A549 (cell line): ENCODE results near the gene KLHL24. TPM values are rescaled to one million over a fixed set of nuclear protein-coding genes. Genes with fewer than 3 reads are reported as not detected.

Experiments
- ATAC-seq, 2 experiments: fragments of 200-7000 bp in 1 of 2; fragments of >200 bp in 1 of 2; cut with Nextera tagmentation in 1 of 2; cut with Tn5 transposase in 1 of 2; 3 replicates each; pipeline versions ENCODE4 v1.8.0 to v1.9.1; 2018 to 2020; ENCODE audit warnings: mild to moderate bottlenecking in 1 of 2, moderate library complexity in 1 of 2
- CTCF ChIA-PET: fragments of 300-600 bp; sonication (Branson Sonifier 250); formaldehyde crosslinking; extraction: SDS; loops from one replicate; lab custom pipeline; 2021; ENCODE audit warnings: antibody characterized with exemption, inconsistent platforms; lab: Yijun Ruan, JAX
- POLR2A ChIA-PET: fragments of 350-600 bp; formaldehyde crosslinking; extraction: SDS; loops from one replicate; lab custom pipeline; 2021; ENCODE audit warnings: antibody characterized with exemption, inconsistent platforms; lab: Yijun Ruan, JAX
- DNase-seq, 2 experiments: peaks; one replicate each; pipeline versions ENCODE4 v3.0.0 to v3.0.0-alpha.2; 2011 to 2016; ENCODE audit warnings: low read depth in 1 of 2, low spot score in 1 of 2
- FAIRE-seq: peaks from 2 replicates; lab custom pipeline; 2011; peaks lifted over from hg19 to GRCh38; lab: Jason Lieb, UNC
- H3K27ac ChIP-seq, 2 experiments: fragments of >200 bp; sonication (Bioruptor Twin); formaldehyde crosslinking; 3 replicates each; pipeline ENCODE4 v1.5.1; 2016 to 2017
- H3K4me1 ChIP-seq: fragments of >200 bp; sonication (Bioruptor Twin); formaldehyde crosslinking; 3 replicates; pipeline ENCODE4 v1.6.1; 2016
- H3K4me2 ChIP-seq: fragments of >200 bp; sonication (Bioruptor Twin); formaldehyde crosslinking; 3 replicates; pipeline ENCODE4 v1.6.1; 2016
- H3K4me3 ChIP-seq: fragments of >200 bp; sonication (Bioruptor Twin); formaldehyde crosslinking; 3 replicates; pipeline ENCODE4 v1.5.1; 2016
- H3K9me3 ChIP-seq: fragments of >200 bp; sonication (Bioruptor Twin); formaldehyde crosslinking; 3 replicates; pipeline ENCODE4 v1.6.1; 2016
- BHLHE40 ChIP-seq: IDR thresholded peaks from 2 replicates; pipeline ENCODE4 v1.6.1; 2012; ENCODE audit warnings: low read depth, low read length, inconsistent platforms
- CEBPB ChIP-seq, 2 experiments: fragments of >200 bp in 1 of 2; sonication (Bioruptor Twin) in 1 of 2; formaldehyde crosslinking in 1 of 2; IDR thresholded peaks; 2 replicates each; pipeline ENCODE4 v1.6.1; 2012 to 2016
- CHD4 ChIP-seq: fragments of 200-600 bp; sonication (generic); IDR thresholded peaks from 2 replicates; pipeline ENCODE4 v1.6.1; 2016; ENCODE audit warnings: antibody characterized with exemption, mild to moderate bottlenecking, borderline replicate concordance
- E2F6 ChIP-seq: IDR thresholded peaks from 2 replicates; pipeline ENCODE4 v1.6.1; 2012; ENCODE audit warnings: low read depth, borderline replicate concordance
- EHF ChIP-seq: fragments of 250-450 bp; sonication (Bioruptor Pico); IDR thresholded peaks from 2 replicates; pipeline ENCODE4 v1.5.0; 2020; ENCODE audit warnings: mild to moderate bottlenecking
- EHMT2 ChIP-seq: fragments of 200-600 bp; sonication (generic); IDR thresholded peaks from 2 replicates; pipeline ENCODE4 v1.6.1; 2016; ENCODE audit warnings: antibody characterized with exemption, low read depth, mild to moderate bottlenecking, moderate library complexity
- FOSL2 ChIP-seq, 2 experiments: fragments of 450-650 bp in 1 of 2; fragments of >200 bp in 1 of 2; sonication (Bioruptor Twin) in 1 of 2; formaldehyde crosslinking; IDR thresholded peaks; 2 replicates each; pipeline versions ENCODE4 v1.5.0 to v1.6.1; 2016 to 2020; ENCODE audit warnings: mild to moderate bottlenecking in 1 of 2, moderate library complexity in 1 of 2
- FOXS1 ChIP-seq: fragments of 250-450 bp; sonication (Bioruptor Pico); IDR thresholded peaks from 2 replicates; pipeline ENCODE4 v1.5.0; 2020; ENCODE audit warnings: mild to moderate bottlenecking, moderate library complexity
- HDAC2 ChIP-seq: fragments of 200-600 bp; sonication (generic); IDR thresholded peaks from 2 replicates; pipeline ENCODE4 v1.6.1; 2016
- HMGXB4 ChIP-seq: fragments of 250-450 bp; sonication (Bioruptor Pico); IDR thresholded peaks from 2 replicates; pipeline ENCODE4 v1.5.0; 2021; ENCODE audit warnings: mild to moderate bottlenecking, moderate library complexity, borderline replicate concordance
- JUN ChIP-seq, 2 experiments: fragments of >200 bp; sonication (Bioruptor Twin); formaldehyde crosslinking; IDR thresholded peaks; 2 replicates in 1 of 2; 3 replicates in 1 of 2; pipeline ENCODE4 v1.6.1; 2016 to 2017
- JUNB ChIP-seq: fragments of >200 bp; sonication (Bioruptor Twin); formaldehyde crosslinking; IDR thresholded peaks from 2 replicates; pipeline ENCODE4 v1.6.1; 2016
- KDM1A ChIP-seq: fragments of 200-600 bp; sonication (generic); IDR thresholded peaks from 2 replicates; pipeline ENCODE4 v1.6.1; 2016; ENCODE audit warnings: low read depth, mild to moderate bottlenecking
- MAFK ChIP-seq: fragments of 450-650 bp; IDR thresholded peaks from 2 replicates; pipeline ENCODE4 v1.6.1; 2014; ENCODE audit not compliant: partially characterized antibody
- MYC ChIP-seq: IDR thresholded peaks from 2 replicates; pipeline ENCODE4 v1.6.1; 2012; ENCODE audit warnings: mild to moderate bottlenecking, inconsistent platforms, low read length, improper control_type of control experiment, borderline replicate concordance
- NFE2L2 ChIP-seq: fragments of 150-350 bp; conservative IDR thresholded peaks from 2 replicates; pipeline ENCODE4 v1.6.1; 2014; ENCODE audit warnings: low read length
- NR3C1 ChIP-seq: fragments of >200 bp; sonication (Bioruptor Twin); formaldehyde crosslinking; IDR thresholded peaks from 3 replicates; pipeline ENCODE4 v1.6.1; 2017
- REST ChIP-seq: fragments of 200-600 bp; sonication (generic); IDR thresholded peaks from 2 replicates; pipeline ENCODE4 v1.6.1; 2016; ENCODE audit warnings: antibody characterized with exemption, mild to moderate bottlenecking, moderate library complexity
- SMC3 ChIP-seq: fragments of >200 bp; sonication (Bioruptor Twin); formaldehyde crosslinking; IDR thresholded peaks from 3 replicates; pipeline ENCODE4 v1.6.1; 2018; ENCODE audit warnings: inconsistent platforms
- ZC3H11A ChIP-seq: fragments of 450-650 bp; IDR thresholded peaks from 2 replicates; pipeline ENCODE4 v1.6.1; 2014; ENCODE audit warnings: antibody characterized with exemption, mild to moderate bottlenecking
- ZNF302 ChIP-seq: fragments of 250-450 bp; sonication (Bioruptor Pico); IDR thresholded peaks from 2 replicates; pipeline ENCODE4 v1.9.0; 2021; ENCODE audit warnings: inconsistent platforms, mild to moderate bottlenecking, moderate library complexity
- ZSCAN20 ChIP-seq: fragments of 250-450 bp; sonication (Bioruptor Pico); IDR thresholded peaks from 2 replicates; pipeline ENCODE4 v1.8.0; 2022; ENCODE audit warnings: mild to moderate bottlenecking, moderate library complexity
- WGBS: methylation state at CpG from one replicate; pipeline ENCODE4 v1.1.6; 2017; ENCODE audit errors: missing lambda C conversion rate; 5-methylcytosine and 5-hydroxymethylcytosine counted together
- polyA plus RNA-seq, 4 experiments: library from polyadenylated mRNA; depleted of rRNA in 3 of 4; stranded (reverse); fragments of >200 nt; fragmentation: RNase III in 1 of 4; extraction: RNeasy Plus Mini Kit Qiagen cat#74134 plus additional on column Dnase treatment in 1 of 4; gene quantifications; 2 replicates in 3 of 4; 3 replicates in 1 of 4; pipeline ENCODE4 v1.2.3, GENCODE V29; 2011 to 2017
- TF ChIP-seq, protein P1 (sequence below): fragments of 250-450 bp; sonication (Bioruptor Pico); IDR thresholded peaks from 2 replicates; pipeline ENCODE4 v1.5.0; 2020; ENCODE audit warnings: low read depth, mild to moderate bottlenecking, moderate library complexity
- TF ChIP-seq, protein P2 (sequence below): IDR thresholded peaks from 2 replicates; pipeline ENCODE4 v1.6.1; 2012
- TF ChIP-seq, protein P3 (sequence below): fragments of >200 bp; sonication (Bioruptor Twin); formaldehyde crosslinking; IDR thresholded peaks from 2 replicates; pipeline ENCODE4 v1.6.1; 2016

Gene KLHL24
- polyA plus RNA-seq, 2 of the 4 experiments (the other 2 are of a cell fraction) = 4.0 to 11.9 TPM

GRCh38 chr3:183710231-183710630 lies 74.8 kb downstream of the KLHL24 start (continued):
- TF ChIP-seq KDM1A (no peak), ZNF302 (no peak)

DNA sequence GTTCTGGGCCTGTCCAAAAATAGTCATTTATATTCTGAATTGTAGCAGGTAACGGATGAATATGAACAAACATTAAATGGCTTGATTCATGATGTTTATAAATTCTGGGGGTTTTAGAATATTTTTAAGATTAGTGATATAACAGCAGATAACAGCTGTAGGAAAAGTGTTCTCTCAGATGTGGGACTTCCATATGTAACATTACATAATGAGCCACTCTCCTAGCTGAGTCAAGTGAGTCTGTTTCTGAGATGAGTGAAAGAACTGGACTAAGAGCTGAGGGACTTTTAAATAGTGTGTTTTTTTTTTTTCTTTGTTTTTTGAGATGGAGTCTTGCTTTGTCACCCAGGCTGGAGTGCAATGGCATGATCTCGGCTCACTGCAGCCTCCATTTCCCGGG lies 76.1 kb downstream of the KLHL24 start:
- Histone ChIP-seq H3K9me3 (no peaks in the 10 kb centered on the region), H3K27ac (no peak overlapping the region), H3K4me2 (no peak overlapping the region), H3K4me1 (no peaks in the 10 kb centered on the region), H3K4me3 (no peak overlapping the region)
- FAIRE-seq (no peak), ATAC-seq (no peak), DNase-seq (no peak)
- WGBS = 90% methylated on average over 3 of the region's 3 CpGs
- CTCF ChIA-PET = interaction anchor here (0.7 kb wide), 1 partner anchor 56 kb away, joined by 3 read pairs; no protein-coding TSS in a partner anchor
- TF ChIP-seq NR3C1 = no peak
- TF ChIP-seq E2F6 = no peak
- TF ChIP-seq EHF = no peak
- no peak for TF ChIP-seq MAFK
- POLR2A ChIA-PET = no interaction called here

DNA sequence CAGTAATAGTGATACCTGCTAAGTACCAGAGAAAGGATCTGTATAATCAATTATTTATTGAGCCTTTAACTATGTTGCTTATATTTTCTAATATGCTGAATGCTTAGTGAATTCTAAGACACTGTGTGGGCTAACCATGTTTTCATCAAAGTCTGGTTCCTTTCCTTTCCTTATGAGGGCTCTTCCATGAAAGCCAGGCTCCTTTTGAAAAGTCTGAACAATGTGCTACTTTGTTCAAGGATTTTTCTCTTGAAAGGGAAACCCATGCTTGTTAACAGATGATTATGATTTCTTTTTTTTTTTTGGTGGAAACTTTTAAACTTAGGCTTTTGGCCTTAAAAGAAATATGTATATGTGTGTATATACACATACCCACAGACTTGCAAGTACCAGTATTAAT lies 79.2 kb downstream of the KLHL24 start:
- Histone ChIP-seq H3K27ac (no peak overlapping the region), H3K4me2 (no peak overlapping the region), H3K4me3 (no peak overlapping the region)
- CTCF ChIA-PET = no interaction called here
- ATAC-seq = no peak
- POLR2A ChIA-PET = no interaction called here
- TF ChIP-seq CEBPB (IDR thresholded peaks at IDR 0.05) = no peak
- no peak for TF ChIP-seq BHLHE40
- TF ChIP-seq JUNB = no peak
- no peak for TF ChIP-seq FOSL2 (IDR thresholded peaks at IDR 0.05)
- TF ChIP-seq FOSL2 (CRISPR knock-in tag; IDR thresholded peaks at IDR 0.05) = no peak
- TF ChIP-seq, protein P1, sequence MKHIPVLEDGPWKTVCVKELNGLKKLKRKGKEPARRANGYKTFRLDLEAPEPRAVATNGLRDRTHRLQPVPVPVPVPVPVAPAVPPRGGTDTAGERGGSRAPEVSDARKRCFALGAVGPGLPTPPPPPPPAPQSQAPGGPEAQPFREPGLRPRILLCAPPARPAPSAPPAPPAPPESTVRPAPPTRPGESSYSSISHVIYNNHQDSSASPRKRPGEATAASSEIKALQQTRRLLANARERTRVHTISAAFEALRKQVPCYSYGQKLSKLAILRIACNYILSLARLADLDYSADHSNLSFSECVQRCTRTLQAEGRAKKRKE (CRISPR knock-in tag) = no peak
- TF ChIP-seq, protein P2, sequence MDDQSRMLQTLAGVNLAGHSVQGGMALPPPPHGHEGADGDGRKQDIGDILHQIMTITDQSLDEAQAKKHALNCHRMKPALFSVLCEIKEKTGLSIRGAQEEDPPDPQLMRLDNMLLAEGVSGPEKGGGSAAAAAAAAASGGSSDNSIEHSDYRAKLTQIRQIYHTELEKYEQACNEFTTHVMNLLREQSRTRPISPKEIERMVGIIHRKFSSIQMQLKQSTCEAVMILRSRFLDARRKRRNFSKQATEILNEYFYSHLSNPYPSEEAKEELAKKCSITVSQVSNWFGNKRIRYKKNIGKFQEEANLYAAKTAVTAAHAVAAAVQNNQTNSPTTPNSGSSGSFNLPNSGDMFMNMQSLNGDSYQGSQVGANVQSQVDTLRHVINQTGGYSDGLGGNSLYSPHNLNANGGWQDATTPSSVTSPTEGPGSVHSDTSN = no peak
- TF ChIP-seq FOXS1 (CRISPR knock-in tag) = no peak
- no peak for TF ChIP-seq CHD4
- no peak for TF ChIP-seq NFE2L2
- no peak for TF ChIP-seq JUN (IDR thresholded peaks at IDR 0.05)
- TF ChIP-seq, all 56 proteins: peak for 0
- DNase-seq (no peak), FAIRE-seq (no peak)
- no peaks in the 10 kb centered on the region for H3K9me3 ChIP-seq
- peaks cover 5% of the 10 kb centered on the region; the same call in 1 of the 3 replicates for H3K4me1 ChIP-seq

DNA sequence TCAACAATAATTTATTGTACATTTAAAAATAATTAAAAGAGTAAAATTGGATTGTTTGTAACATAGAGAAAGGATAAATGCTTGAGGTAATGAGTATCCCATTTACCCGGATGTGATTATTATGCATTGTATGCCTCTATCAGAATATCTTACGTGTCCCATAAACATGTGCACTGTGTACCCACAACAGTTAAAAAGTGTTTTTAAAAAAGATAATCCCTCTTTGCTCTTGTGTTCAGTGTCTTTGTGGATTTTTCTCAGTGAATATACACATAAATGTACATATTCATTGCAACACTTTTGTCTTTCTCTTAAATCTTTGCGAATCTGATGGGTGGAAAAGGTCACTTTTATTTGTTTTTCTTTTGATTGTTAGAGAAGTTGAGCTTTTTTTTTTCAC lies 82.6 kb downstream of the KLHL24 start:
- FAIRE-seq = no peak
- Histone ChIP-seq H3K9me3 (no peaks in the 10 kb centered on the region), H3K4me3 (no peak overlapping the region), H3K27ac (no peak overlapping the region), H3K4me2 (no peak overlapping the region), H3K4me1 (peaks cover 5% of the 10 kb centered on the region; the same call in 1 of the 3 replicates)
- POLR2A ChIA-PET = no interaction called here
- no peak for ATAC-seq
- no peak for DNase-seq
- 65% methylated on average over 3 of the region's 3 CpGs for WGBS
- CTCF ChIA-PET = no interaction called here
- TF ChIP-seq E2F6 (no peak), EHMT2 (no peak), HDAC2 (no peak), REST (no peak), ZC3H11A (no peak), CEBPB (IDR thresholded peaks at IDR 0.05) (no peak), JUNB (no peak), ZSCAN20 (CRISPR knock-in tag) (no peak), HMGXB4 (CRISPR knock-in tag) (no peak), SMC3 (no peak), MYC (no peak)
- TF ChIP-seq, protein P3, sequence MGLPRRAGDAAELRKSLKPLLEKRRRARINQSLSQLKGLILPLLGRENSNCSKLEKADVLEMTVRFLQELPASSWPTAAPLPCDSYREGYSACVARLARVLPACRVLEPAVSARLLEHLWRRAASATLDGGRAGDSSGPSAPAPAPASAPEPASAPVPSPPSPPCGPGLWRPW = no peak
